Brain pericyte (primary cell): ENCODE results near the gene CRACR2A.

ENCODE experiments used
- DNase-seq: peaks from one replicate; pipeline ENCODE4 v3.0.0-alpha.2; 2012; ENCODE audit warnings: low read depth, low spot score

Gene CRACR2A

GRCh38 chr12:3598896-3599860, 153.7 kb downstream of the CRACR2A start:
- no peak for DNase-seq

- DNase-seq = no peak
Measured at GRCh38 chr12:3597526-3598210, 155.2 kb downstream of the CRACR2A start.

GRCh38 chr12:3596703-3597415, 156.1 kb downstream of the CRACR2A start:
- no peak for DNase-seq

GRCh38 chr12:3595721-3596120, 157.2 kb downstream of the CRACR2A start:
- DNase-seq = no peak

GRCh38 chr12:3594966-3595365, 157.9 kb downstream of the CRACR2A start:
- no peak for DNase-seq

GRCh38 chr12:3593906-3594483, 158.9 kb downstream of the CRACR2A start:
- no peak for DNase-seq

- DNase-seq = no peak
Measured at GRCh38 chr12:3592856-3593625, 159.9 kb downstream of the CRACR2A start.

GRCh38 chr12:3589745-3590144, 163.2 kb downstream of the CRACR2A start:
- no peak for DNase-seq

GRCh38 chr12:3587402-3588013, 165.4 kb downstream of the CRACR2A start:
- DNase-seq = no peak

- no peak for DNase-seq
Measured at GRCh38 chr12:3583656-3584334, 169.1 kb downstream of the CRACR2A start.

- no peak for DNase-seq
Measured at GRCh38 chr12:3580094-3580749, 172.7 kb downstream of the CRACR2A start.

GRCh38 chr12:3579446-3580093, 173.3 kb downstream of the CRACR2A start:
- DNase-seq = no peak

GRCh38 chr12:3578557-3578956, 174.4 kb downstream of the CRACR2A start:
- no peak for DNase-seq

- DNase-seq = no peak
Measured at GRCh38 chr12:3576891-3577290, 176.0 kb downstream of the CRACR2A start.

GRCh38 chr12:3574986-3575385, 177.9 kb downstream of the CRACR2A start:
- DNase-seq = no peak

GRCh38 chr12:3572560-3572959, 180.3 kb downstream of the CRACR2A start:
- DNase-seq = no peak

- no peak for DNase-seq
Measured at GRCh38 chr12:3571724-3572123, 181.2 kb downstream of the CRACR2A start.

GRCh38 chr12:3571323-3571722, 181.6 kb downstream of the CRACR2A start:
- DNase-seq = no peak

GRCh38 chr12:3568695-3569094, 184.2 kb downstream of the CRACR2A start:
- no peak for DNase-seq
